BJ (cell line): ENCODE data around the gene CALD1. TPM values are rescaled to one million over a fixed set of nuclear protein-coding genes. Genes with fewer than 3 reads are reported as not detected.

ENCODE experiments used
- CTCF ChIA-PET: fragments of 350-600 bp; formaldehyde crosslinking; extraction: SDS; loops from one replicate; lab custom pipeline; 2021; ENCODE audit warnings: antibody characterized with exemption, inconsistent platforms; lab: Yijun Ruan, JAX
- POLR2A ChIA-PET: fragments of 300-600 bp; sonication (Branson Sonifier 250); formaldehyde crosslinking; extraction: SDS; loops from one replicate; lab custom pipeline; 2021; ENCODE audit warnings: antibody characterized with exemption; lab: Charles Lee
- DNase-seq: peaks from one replicate; pipeline ENCODE4 v3.0.0-alpha.2; 2011; ENCODE audit warnings: low read depth
- H3K27me3 ChIP-seq: 2 replicates; pipeline ENCODE4 v1.6.0; 2011; ENCODE audit warnings: low read length; ENCODE audit not compliant: control insufficient read depth, insufficient read depth
- H3K36me3 ChIP-seq: 2 replicates; pipeline ENCODE4 v1.5.1; 2011; ENCODE audit warnings: low read length; ENCODE audit not compliant: control insufficient read depth, insufficient read depth
- H3K4me3 ChIP-seq: 2 replicates; pipeline ENCODE4 v1.5.1; 2011; ENCODE audit warnings: low read depth, mild to moderate bottlenecking, control low read depth, low read length
- polyA plus RNA-seq: library from polyadenylated mRNA; depleted of rRNA; stranded (reverse); fragments of >200 nt; gene quantifications from 2 replicates; pipeline ENCODE4 v1.2.3, GENCODE V29; 2011
- TF ChIP-seq, protein P1 (sequence below): IDR thresholded peaks from 2 replicates; pipeline ENCODE4 v1.5.1; 2011; ENCODE audit warnings: low read depth, mild to moderate bottlenecking, control low read depth, inconsistent platforms, low read length, moderate library complexity; ENCODE audit not compliant: insufficient read depth

CALD1 gene
- polyA plus RNA-seq, 1 experiment = 1,629 TPM

GRCh38 chr7:134847851-134848588, 68.6 kb downstream of the CALD1 start:
- Histone ChIP-seq H3K4me3 (no peak overlapping the region), H3K36me3 (peaks cover 21% of the 10 kb centered on the region), H3K27me3 (no peaks in the 10 kb centered on the region)
- DNase-seq = no peak
- TF ChIP-seq, protein P1, sequence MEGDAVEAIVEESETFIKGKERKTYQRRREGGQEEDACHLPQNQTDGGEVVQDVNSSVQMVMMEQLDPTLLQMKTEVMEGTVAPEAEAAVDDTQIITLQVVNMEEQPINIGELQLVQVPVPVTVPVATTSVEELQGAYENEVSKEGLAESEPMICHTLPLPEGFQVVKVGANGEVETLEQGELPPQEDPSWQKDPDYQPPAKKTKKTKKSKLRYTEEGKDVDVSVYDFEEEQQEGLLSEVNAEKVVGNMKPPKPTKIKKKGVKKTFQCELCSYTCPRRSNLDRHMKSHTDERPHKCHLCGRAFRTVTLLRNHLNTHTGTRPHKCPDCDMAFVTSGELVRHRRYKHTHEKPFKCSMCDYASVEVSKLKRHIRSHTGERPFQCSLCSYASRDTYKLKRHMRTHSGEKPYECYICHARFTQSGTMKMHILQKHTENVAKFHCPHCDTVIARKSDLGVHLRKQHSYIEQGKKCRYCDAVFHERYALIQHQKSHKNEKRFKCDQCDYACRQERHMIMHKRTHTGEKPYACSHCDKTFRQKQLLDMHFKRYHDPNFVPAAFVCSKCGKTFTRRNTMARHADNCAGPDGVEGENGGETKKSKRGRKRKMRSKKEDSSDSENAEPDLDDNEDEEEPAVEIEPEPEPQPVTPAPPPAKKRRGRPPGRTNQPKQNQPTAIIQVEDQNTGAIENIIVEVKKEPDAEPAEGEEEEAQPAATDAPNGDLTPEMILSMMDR = no peak
- ChIA-PET POLR2A (no interaction called here), CTCF (interaction anchor here (0.6 to 1.1 kb wide), 2 partner anchors 29 to 367 kb away, joined by 3 read pairs; no protein-coding TSS in a partner anchor)

DNA sequence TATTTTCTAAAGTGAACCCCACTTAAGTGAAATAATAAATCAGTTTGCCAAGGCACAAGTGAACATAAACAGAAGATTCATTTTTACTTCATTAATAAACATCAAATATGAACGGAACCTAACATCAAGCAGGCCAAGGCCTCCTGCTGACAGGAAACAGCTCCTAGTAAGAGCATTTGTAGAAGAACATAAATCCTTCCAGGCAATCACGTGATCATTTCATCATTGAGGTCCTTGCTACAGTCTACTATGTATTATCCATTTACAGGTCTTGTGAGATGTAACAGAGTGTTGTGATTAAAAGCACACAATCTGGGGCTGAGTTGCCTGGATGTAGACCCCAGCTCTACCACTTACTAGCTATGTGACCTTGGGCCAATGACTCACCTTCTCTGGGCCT, 70.6 kb downstream of the CALD1 start:
- ChIA-PET CTCF (interaction anchor here (1.5 to 2.4 kb wide), 2 partner anchors 9 to 40 kb away, joined by 3 to 7 read pairs; no protein-coding TSS in a partner anchor), POLR2A (no interaction called here)
- no peaks in the 10 kb centered on the region for H3K27me3 ChIP-seq
- no peak overlapping the region for H3K4me3 ChIP-seq
- DNase-seq = no peak
- peaks cover 14% of the 10 kb centered on the region for H3K36me3 ChIP-seq
- TF ChIP-seq, protein P1 = no peak

DNA sequence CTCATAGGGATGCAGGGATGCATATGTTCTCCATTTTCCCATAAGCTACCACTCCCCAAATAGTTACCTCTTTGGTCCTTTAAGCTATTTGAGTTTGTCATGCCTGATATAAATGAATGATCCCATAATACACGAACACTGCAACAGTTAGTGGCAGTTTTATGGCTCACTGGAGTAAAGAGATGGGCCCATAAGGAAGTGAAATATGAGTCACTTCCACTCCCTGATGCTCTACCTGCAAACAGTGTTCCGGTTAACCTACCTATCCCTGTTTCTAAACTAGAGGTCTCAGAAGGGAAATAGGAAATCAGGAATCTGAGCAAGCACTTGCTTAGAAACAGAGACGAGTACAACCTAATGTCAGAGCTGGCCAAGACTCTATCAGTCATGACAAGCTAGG, 71.7 kb downstream of the CALD1 start:
- TF ChIP-seq, protein P1 = no peak
- DNase-seq = no peak
- Histone ChIP-seq H3K36me3 (peaks cover 7% of the 10 kb centered on the region; the same call in 1 of the 2 replicates), H3K4me3 (no peak overlapping the region), H3K27me3 (no peaks in the 10 kb centered on the region)
- CTCF ChIA-PET = interaction anchor here (0.6 to 2.4 kb wide), 4 partner anchors 10 to 104 kb away, joined by 3 to 7 read pairs (median 4); no protein-coding TSS in a partner anchor
- POLR2A ChIA-PET = no interaction called here

GRCh38 chr7:134852625-134853024, 73.2 kb downstream of the CALD1 start:
- TF ChIP-seq, protein P1 = no peak
- Histone ChIP-seq H3K27me3 (no peaks in the 10 kb centered on the region), H3K4me3 (no peak overlapping the region), H3K36me3 (peaks cover 6% of the 10 kb centered on the region; the same call in 1 of the 2 replicates)
- ChIA-PET CTCF (interaction anchor here (0.8 to 1.2 kb wide), 2 partner anchors 72 to 103 kb away, joined by 3 read pairs; no protein-coding TSS in a partner anchor), POLR2A (interaction anchor here (0.5 kb wide), 1 partner anchor 73 kb away, joined by 4 read pairs; the partner anchor contains the start of gene CALD1)
- no peak for DNase-seq

GRCh38 chr7:134854816-134855215, 75.4 kb downstream of the CALD1 start:
- TF ChIP-seq, protein P1 = no peak
- ChIA-PET POLR2A (no interaction called here), CTCF (no interaction called here)
- H3K36me3 ChIP-seq = peaks cover 6% of the 10 kb centered on the region; the same call in 1 of the 2 replicates
- no peaks in the 10 kb centered on the region for H3K27me3 ChIP-seq
- no peak overlapping the region for H3K4me3 ChIP-seq
- DNase-seq = no peak
